GM12873 (cell line): ENCODE results near the gene MED22.

ENCODE experiments used
- TF ChIP-seq, protein P1 (sequence below): IDR thresholded peaks from 2 replicates; pipeline ENCODE4 v1.5.1; 2012; ENCODE audit warnings: low read depth, mild to moderate bottlenecking, moderate library complexity, low read length, control low read depth; ENCODE audit not compliant: insufficient read depth; ENCODE audit errors: missing control alignments

The MED22 gene

DNA sequence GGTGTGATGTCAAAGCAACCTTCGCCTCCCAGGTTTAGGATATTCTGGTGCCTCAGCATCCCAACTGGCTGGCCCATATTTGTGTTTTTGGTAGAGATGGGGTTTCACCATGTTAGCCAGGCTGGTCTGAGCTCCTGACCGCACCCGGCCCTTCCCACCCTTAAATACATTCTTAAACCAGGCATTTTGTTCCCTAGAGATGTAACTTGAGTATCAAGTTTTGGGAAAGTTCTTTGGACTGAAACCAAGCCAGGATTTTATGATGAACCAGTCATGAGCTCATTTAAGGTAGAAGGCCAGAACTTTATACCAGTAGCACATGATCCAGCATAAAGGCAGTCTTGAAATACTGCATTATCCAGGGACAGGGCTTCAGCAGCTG, 3.6 kb upstream of the MED22 start:
- TF ChIP-seq, protein P1, sequence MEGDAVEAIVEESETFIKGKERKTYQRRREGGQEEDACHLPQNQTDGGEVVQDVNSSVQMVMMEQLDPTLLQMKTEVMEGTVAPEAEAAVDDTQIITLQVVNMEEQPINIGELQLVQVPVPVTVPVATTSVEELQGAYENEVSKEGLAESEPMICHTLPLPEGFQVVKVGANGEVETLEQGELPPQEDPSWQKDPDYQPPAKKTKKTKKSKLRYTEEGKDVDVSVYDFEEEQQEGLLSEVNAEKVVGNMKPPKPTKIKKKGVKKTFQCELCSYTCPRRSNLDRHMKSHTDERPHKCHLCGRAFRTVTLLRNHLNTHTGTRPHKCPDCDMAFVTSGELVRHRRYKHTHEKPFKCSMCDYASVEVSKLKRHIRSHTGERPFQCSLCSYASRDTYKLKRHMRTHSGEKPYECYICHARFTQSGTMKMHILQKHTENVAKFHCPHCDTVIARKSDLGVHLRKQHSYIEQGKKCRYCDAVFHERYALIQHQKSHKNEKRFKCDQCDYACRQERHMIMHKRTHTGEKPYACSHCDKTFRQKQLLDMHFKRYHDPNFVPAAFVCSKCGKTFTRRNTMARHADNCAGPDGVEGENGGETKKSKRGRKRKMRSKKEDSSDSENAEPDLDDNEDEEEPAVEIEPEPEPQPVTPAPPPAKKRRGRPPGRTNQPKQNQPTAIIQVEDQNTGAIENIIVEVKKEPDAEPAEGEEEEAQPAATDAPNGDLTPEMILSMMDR = no peak

- TF ChIP-seq, protein P1 = no peak
Observed at GRCh38 chr9:133349965-133350616, 2.2 kb upstream of the MED22 start.

DNA sequence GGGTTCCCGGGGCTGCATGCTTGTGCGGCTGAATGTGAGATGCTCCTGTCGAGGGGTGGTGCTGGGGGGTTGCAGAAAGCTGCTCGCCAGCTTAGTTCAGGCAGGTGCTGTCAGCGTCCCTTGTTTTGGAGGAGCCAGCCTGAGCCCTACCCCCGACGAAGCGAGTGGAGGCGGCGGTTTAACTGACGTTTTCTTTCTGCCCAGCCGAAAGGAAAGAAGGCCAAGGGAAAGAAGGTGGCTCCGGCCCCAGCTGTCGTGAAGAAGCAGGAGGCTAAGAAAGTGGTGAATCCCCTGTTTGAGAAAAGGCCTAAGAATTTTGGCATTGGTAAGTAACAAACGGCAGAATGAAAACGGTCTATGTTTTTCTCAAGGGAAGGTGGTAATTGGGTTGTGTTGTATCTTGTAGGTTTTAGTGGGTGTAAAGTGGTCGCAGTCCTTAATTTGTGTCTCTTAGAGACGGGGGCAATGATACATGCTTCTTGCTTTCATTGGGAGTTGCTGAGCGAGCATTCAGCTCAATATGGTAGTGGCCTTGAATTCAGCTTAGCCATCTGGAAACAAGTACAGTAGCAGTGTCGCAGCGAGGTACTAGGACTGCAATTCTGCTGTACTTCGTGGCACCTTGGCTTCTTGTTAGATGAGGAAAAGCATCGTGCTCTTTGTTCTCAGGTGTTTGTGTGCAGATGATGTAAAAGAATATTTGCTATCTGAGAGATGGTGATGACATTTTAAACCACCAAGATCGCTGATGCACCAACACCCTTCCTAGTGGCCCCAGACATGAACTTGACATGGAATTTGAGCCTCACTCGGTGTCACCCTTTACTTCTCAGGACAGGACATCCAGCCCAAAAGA, 1.0 kb upstream of the MED22 start:
- TF ChIP-seq, protein P1 = no peak

- TF ChIP-seq, protein P1 = no peak
Observed at GRCh38 chr9:133347515-133347984, 381 bp downstream of the MED22 start.

- TF ChIP-seq, protein P1 = no peak
Observed at GRCh38 chr9:133346021-133346785, 1.7 kb downstream of the MED22 start.

- TF ChIP-seq, protein P1 = no peak
Observed at GRCh38 chr9:133345596-133345995, 2.3 kb downstream of the MED22 start.

DNA sequence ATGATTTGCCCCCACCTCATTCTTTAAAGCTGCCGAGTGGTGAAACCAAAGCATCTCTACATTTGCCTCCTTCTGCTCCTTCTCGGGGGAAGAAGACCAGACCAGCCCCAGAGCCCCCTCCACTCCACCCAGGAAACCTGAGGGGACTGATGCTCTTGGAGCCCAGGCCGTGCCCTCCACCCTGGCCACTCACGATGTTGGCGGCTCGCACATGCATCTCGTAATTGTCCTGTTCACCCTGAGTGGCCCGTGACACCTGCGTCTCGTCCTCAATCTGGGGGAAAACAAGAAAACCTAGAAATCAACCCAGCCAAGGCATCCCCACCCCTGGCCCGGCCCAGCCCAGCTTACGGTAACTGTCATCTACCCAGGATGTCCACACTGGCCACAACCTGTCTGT, 3.0 kb downstream of the MED22 start:
- TF ChIP-seq, protein P1 = no peak
